ENCODE data around the gene ZNF428. TPM values are rescaled to one million over a fixed set of nuclear protein-coding genes. Genes with fewer than 3 reads are reported as not detected.
"Not testable (repeated sequence)": the region's sequence is repeated elsewhere in the genome, so short reads cannot be mapped to it uniquely, and the experiment has no call there.

Gene ZNF428
- total RNA-seq, 1 experiment from 2014 or later: 46.8 TPM

DNA sequence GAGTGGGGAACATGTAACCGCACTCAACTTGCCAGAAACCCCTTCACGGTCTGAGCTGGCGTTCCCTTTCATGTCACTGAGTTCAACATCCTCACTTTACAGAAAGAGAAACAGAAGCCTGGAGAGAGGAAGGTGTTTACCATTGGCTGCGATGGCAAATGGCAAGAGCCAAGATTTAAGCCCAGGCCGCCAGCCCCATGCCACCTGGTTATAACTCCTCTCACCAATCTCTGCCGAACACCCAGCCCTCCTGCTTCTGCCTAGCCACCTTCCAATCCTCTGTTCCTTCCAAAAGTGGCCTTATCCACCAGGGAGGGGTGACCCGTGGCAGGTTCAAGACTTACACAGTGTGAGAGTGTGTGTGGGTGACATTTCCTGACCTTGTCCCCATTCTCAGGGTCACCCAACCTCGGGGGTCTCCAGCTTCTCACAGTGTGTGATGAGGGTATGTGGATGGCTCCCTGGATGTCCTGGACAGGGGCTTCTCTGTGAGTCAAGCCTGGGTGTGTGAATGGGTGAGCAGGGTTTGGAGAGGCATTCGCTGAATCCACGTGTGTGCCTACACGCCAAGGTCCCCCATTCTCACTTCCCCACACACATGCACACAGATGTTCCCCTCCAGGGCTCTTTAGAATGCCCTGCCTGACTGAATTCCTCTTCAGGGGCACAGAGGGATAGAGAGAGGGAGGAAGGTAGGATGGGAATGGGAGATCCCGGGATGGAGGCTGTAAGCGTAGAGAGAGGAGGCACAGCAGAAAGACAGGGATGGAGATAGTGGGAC lies 19.0 kb upstream of the ZNF428 start:
- H3K4me2 ChIP-seq (ENCODE audit: low read length): peak overlapping the region; percentile 72
- no peaks in the 10 kb centered on the region for H3K79me2 ChIP-seq (ENCODE audit: low read length)
- POLR2A ChIA-PET (ENCODE audit: unreplicated experiment): no interaction called here
- H3K9me3 ChIP-seq (ENCODE audit: low read length): no peaks in the 10 kb centered on the region
- H3K4me3 ChIP-seq (ENCODE audit: low read length): peak overlapping the region; percentile 61; the same call in 1 of the 2 replicates
- intact Hi-C loops (cut with micrococcal nuclease): no loop called here
- TF ChIP-seq, protein P1, sequence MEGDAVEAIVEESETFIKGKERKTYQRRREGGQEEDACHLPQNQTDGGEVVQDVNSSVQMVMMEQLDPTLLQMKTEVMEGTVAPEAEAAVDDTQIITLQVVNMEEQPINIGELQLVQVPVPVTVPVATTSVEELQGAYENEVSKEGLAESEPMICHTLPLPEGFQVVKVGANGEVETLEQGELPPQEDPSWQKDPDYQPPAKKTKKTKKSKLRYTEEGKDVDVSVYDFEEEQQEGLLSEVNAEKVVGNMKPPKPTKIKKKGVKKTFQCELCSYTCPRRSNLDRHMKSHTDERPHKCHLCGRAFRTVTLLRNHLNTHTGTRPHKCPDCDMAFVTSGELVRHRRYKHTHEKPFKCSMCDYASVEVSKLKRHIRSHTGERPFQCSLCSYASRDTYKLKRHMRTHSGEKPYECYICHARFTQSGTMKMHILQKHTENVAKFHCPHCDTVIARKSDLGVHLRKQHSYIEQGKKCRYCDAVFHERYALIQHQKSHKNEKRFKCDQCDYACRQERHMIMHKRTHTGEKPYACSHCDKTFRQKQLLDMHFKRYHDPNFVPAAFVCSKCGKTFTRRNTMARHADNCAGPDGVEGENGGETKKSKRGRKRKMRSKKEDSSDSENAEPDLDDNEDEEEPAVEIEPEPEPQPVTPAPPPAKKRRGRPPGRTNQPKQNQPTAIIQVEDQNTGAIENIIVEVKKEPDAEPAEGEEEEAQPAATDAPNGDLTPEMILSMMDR (conservative IDR thresholded peaks at IDR 0.05; ENCODE audit: low read depth, low read length): no peak
- no peak for TF ChIP-seq EZH2phosphoT487 (IDR thresholded peaks at IDR 0.05; ENCODE audit: borderline replicate concordance, low read length)
- no peak for TF ChIP-seq EZH2 (IDR thresholded peaks at IDR 0.05; ENCODE audit: low read length, unreplicated experiment)
- DNase-seq (no peak), ATAC-seq (no peak)
- BruUV-seq (replicated peaks): TSS peak; percentile 73
- no peak overlapping the region for H3K9ac ChIP-seq (ENCODE audit: low read length)
- no peaks in the 10 kb centered on the region for H3F3A ChIP-seq (ENCODE audit: low read length, unreplicated experiment)
- H2AFZ ChIP-seq (ENCODE audit: low read length): no peak overlapping the region
- H3K27ac ChIP-seq (ENCODE audit: low read length): no peak overlapping the region
- H3K9me2 ChIP-seq (replicated peaks; ENCODE audit: low read length): no peaks in the 10 kb centered on the region
- no peaks in the 10 kb centered on the region for H4K20me1 ChIP-seq (ENCODE audit: low read length)
- no peaks in the 10 kb centered on the region for H3K27me3 ChIP-seq (ENCODE audit: low read length)
- no peaks in the 10 kb centered on the region; the same call in 1 of the 2 replicates for H3K4me1 ChIP-seq (ENCODE audit: insufficient read depth, low read length)
- no peaks in the 10 kb centered on the region for H3K36me3 ChIP-seq (ENCODE audit: low read depth, low read length)
- CTCF ChIA-PET: no interaction called here

GRCh38 chr19:43636121-43636683 lies 16.8 kb upstream of the ZNF428 start:
- ChIA-PET CTCF (no interaction called here), POLR2A (ENCODE audit: unreplicated experiment) (no interaction called here)
- H3K36me3 ChIP-seq (ENCODE audit: low read depth, low read length): no peaks in the 10 kb centered on the region
- intact Hi-C loops (cut with micrococcal nuclease): no loop called here
- H3K27me3 ChIP-seq (ENCODE audit: low read length): no peaks in the 10 kb centered on the region
- no peaks in the 10 kb centered on the region for H3K9me3 ChIP-seq (ENCODE audit: low read length)
- H3K79me2 ChIP-seq (ENCODE audit: low read length): no peaks in the 10 kb centered on the region
- DNase-seq: no peak
- BruUV-seq (replicated peaks): no TSS peak
- H2AFZ ChIP-seq (ENCODE audit: low read length): no peak overlapping the region
- H3K9me2 ChIP-seq (replicated peaks; ENCODE audit: low read length): no peaks in the 10 kb centered on the region
- no peaks in the 10 kb centered on the region; the same call in 1 of the 2 replicates for H3K4me1 ChIP-seq (ENCODE audit: insufficient read depth, low read length)
- no peak overlapping the region for H3K4me3 ChIP-seq (ENCODE audit: low read length)
- no peak overlapping the region for H3K9ac ChIP-seq (ENCODE audit: low read length)
- ATAC-seq: no peak
- H3K4me2 ChIP-seq (ENCODE audit: low read length): no peak overlapping the region
- TF ChIP-seq EZH2phosphoT487 (IDR thresholded peaks at IDR 0.05; ENCODE audit: borderline replicate concordance, low read length) (no peak), EZH2 (IDR thresholded peaks at IDR 0.05; ENCODE audit: low read length, unreplicated experiment) (no peak)
- TF ChIP-seq, protein P1 (conservative IDR thresholded peaks at IDR 0.05; ENCODE audit: low read depth, low read length): no peak
- no peak overlapping the region for H3K27ac ChIP-seq (ENCODE audit: low read length)
- no peaks in the 10 kb centered on the region for H3F3A ChIP-seq (ENCODE audit: low read length, unreplicated experiment)
- H4K20me1 ChIP-seq (ENCODE audit: low read length): no peaks in the 10 kb centered on the region

- BruUV-seq (replicated peaks); DNase-seq; H3K27me3 ChIP-seq (ENCODE audit: low read length); H3K79me2 ChIP-seq (ENCODE audit: low read length); H3K4me1 ChIP-seq (ENCODE audit: insufficient read depth, low read length); ATAC-seq; H3K27ac ChIP-seq (ENCODE audit: low read length); POLR2A ChIA-PET (ENCODE audit: unreplicated experiment); H2AFZ ChIP-seq (ENCODE audit: low read length); H4K20me1 ChIP-seq (ENCODE audit: low read length); H3K9ac ChIP-seq (ENCODE audit: low read length); H3K4me3 ChIP-seq (ENCODE audit: low read length); H3F3A ChIP-seq (ENCODE audit: low read length, unreplicated experiment); intact Hi-C loops (cut with micrococcal nuclease); H3K9me2 ChIP-seq (replicated peaks; ENCODE audit: low read length); H3K9me3 ChIP-seq (ENCODE audit: low read length); H3K4me2 ChIP-seq (ENCODE audit: low read length); H3K36me3 ChIP-seq (ENCODE audit: low read depth, low read length); CTCF ChIA-PET: not testable (repeated sequence)
Observed at GRCh38 chr19:43635561-43635940, 16.1 kb upstream of the ZNF428 start.
